H9 (cell line): ENCODE results near the gene RUNX1. TPM values are rescaled to one million over a fixed set of nuclear protein-coding genes. Genes with fewer than 3 reads are reported as not detected.

Source experiments
- DNase-seq: peaks from one replicate; pipeline ENCODE4 v3.0.0-alpha.2; 2017
- H2AFZ ChIP-seq: one replicate; pipeline ENCODE4 v1.6.1; 2013; ENCODE audit warnings: mild to moderate bottlenecking, low read length, control low read depth, moderate library complexity
- H2AK5ac ChIP-seq: 2 replicates; pipeline ENCODE4 v1.6.1; 2013; ENCODE audit warnings: low read length, control low read depth, mixed read lengths; ENCODE audit not compliant: insufficient read length
- H2BK120ac ChIP-seq: one replicate; pipeline ENCODE4 v1.6.1; 2013; ENCODE audit warnings: low read depth, mild to moderate bottlenecking, low read length, control low read depth, inconsistent platforms; ENCODE audit not compliant: poor library complexity, severe bottlenecking
- H2BK12ac ChIP-seq: 2 replicates; pipeline ENCODE4 v1.6.1; 2013; ENCODE audit warnings: low read length, control low read depth, mixed read lengths, low read depth; ENCODE audit not compliant: insufficient read length
- H2BK15ac ChIP-seq: 2 replicates; pipeline ENCODE4 v1.6.1; 2013; ENCODE audit warnings: low read depth, low read length, control low read depth
- H2BK20ac ChIP-seq: one replicate; pipeline ENCODE4 v1.6.1; 2013; ENCODE audit warnings: low read depth, mild to moderate bottlenecking, low read length, control low read depth, inconsistent platforms; ENCODE audit not compliant: poor library complexity, severe bottlenecking
- H2BK5ac ChIP-seq: 2 replicates; pipeline ENCODE4 v1.6.1; 2013; ENCODE audit warnings: low read length, control low read depth, mixed read lengths; ENCODE audit not compliant: insufficient read length
- H3K14ac ChIP-seq: 2 replicates; pipeline ENCODE4 v1.6.1; 2013; ENCODE audit warnings: low read length, control low read depth; ENCODE audit not compliant: insufficient read depth
- H3K18ac ChIP-seq: 2 replicates; pipeline ENCODE4 v1.6.1; 2013; ENCODE audit warnings: low read depth, mild to moderate bottlenecking, mixed read lengths, low read length, control low read depth; ENCODE audit not compliant: insufficient read length
- H3K23ac ChIP-seq: 2 replicates; pipeline ENCODE4 v1.6.1; 2013; ENCODE audit warnings: low read length, control low read depth, mixed read lengths, low read depth; ENCODE audit not compliant: insufficient read length
- H3K23me2 ChIP-seq: 2 replicates; pipeline ENCODE4 v1.6.1; 2013; ENCODE audit warnings: low read depth, mild to moderate bottlenecking, mixed read lengths, low read length, control low read depth; ENCODE audit not compliant: insufficient read length, poor library complexity, severe bottlenecking
- H3K27ac ChIP-seq: 2 replicates; pipeline ENCODE4 v1.5.1; 2013; ENCODE audit warnings: low read length, control low read depth, mixed read lengths, low read depth; ENCODE audit not compliant: insufficient read length
- H3K27me3 ChIP-seq: 2 replicates; pipeline ENCODE4 v1.6.1; 2013; ENCODE audit warnings: low read length, control low read depth, inconsistent platforms; ENCODE audit not compliant: insufficient read depth
- H3K4ac ChIP-seq: 2 replicates; pipeline ENCODE4 v1.6.1; 2013; ENCODE audit warnings: low read depth, mild to moderate bottlenecking, control low read depth, inconsistent platforms, low read length, moderate library complexity
- H3K4me1 ChIP-seq: 2 replicates; pipeline ENCODE4 v1.6.1; 2013; ENCODE audit warnings: low read length, control low read depth, inconsistent platforms; ENCODE audit not compliant: insufficient read depth
- H3K4me2 ChIP-seq: 2 replicates; pipeline ENCODE4 v1.6.1; 2013; ENCODE audit warnings: low read length, control low read depth, mixed read lengths; ENCODE audit not compliant: insufficient read length, insufficient read depth
- H3K56ac ChIP-seq: 2 replicates; pipeline ENCODE4 v1.6.1; 2013; ENCODE audit warnings: low read depth, mild to moderate bottlenecking, mixed read lengths, low read length, control low read depth; ENCODE audit not compliant: insufficient read length
- H3K79me1 ChIP-seq: 2 replicates; pipeline ENCODE4 v1.6.1; 2013; ENCODE audit warnings: low read depth, mild to moderate bottlenecking, moderate library complexity, low read length, control low read depth, inconsistent platforms; ENCODE audit not compliant: insufficient read depth, poor library complexity, severe bottlenecking
- H3K79me2 ChIP-seq: 2 replicates; pipeline ENCODE4 v1.6.1; 2013; ENCODE audit warnings: low read length, control low read depth, inconsistent platforms; ENCODE audit not compliant: insufficient read depth
- H3K9ac ChIP-seq: 2 replicates; pipeline ENCODE4 v1.6.1; 2013; ENCODE audit warnings: low read length, control low read depth, mixed read lengths; ENCODE audit not compliant: insufficient read length; ENCODE audit errors: extremely low read depth
- H3K9me3 ChIP-seq: one replicate; pipeline ENCODE4 v1.6.1; 2013; ENCODE audit warnings: low read depth, low read length, inconsistent platforms; ENCODE audit not compliant: control insufficient read depth
- H3T11ph ChIP-seq: one replicate; pipeline ENCODE4 v1.6.1; 2013; ENCODE audit warnings: mild to moderate bottlenecking, low read length, control low read depth, inconsistent platforms
- H4K20me1 ChIP-seq: one replicate; pipeline ENCODE4 v1.6.1; 2013; ENCODE audit not compliant: control insufficient read depth, insufficient read length, insufficient read depth
- H4K5ac ChIP-seq: 2 replicates; pipeline ENCODE4 v1.6.1; 2013; ENCODE audit warnings: low read depth, mild to moderate bottlenecking, mixed read lengths, low read length, control low read depth; ENCODE audit not compliant: insufficient read length
- H4K8ac ChIP-seq: replicated peaks from 2 replicates; pipeline ENCODE4 v1.6.1; 2013; ENCODE audit warnings: low read length, control low read depth, mixed read lengths, low read depth; ENCODE audit not compliant: insufficient read length
- H4K91ac ChIP-seq: 2 replicates; pipeline ENCODE4 v1.6.1; 2013; ENCODE audit warnings: low read depth, mild to moderate bottlenecking, moderate library complexity, mixed read lengths, low read length, control low read depth; ENCODE audit not compliant: insufficient read length
- H3K27ac Mint-ChIP-seq, 3 experiments: 2 replicates in 2 of 3; 3 replicates in 1 of 3; pipeline ENCODE4 v1.8.0; 2020 to 2021; ENCODE audit warnings: mixed read lengths in 3 of 3, mild to moderate bottlenecking in 1 of 3, moderate library complexity in 1 of 3
- H3K27me3 Mint-ChIP-seq: 2 replicates; pipeline ENCODE4 v1.8.0; 2021; ENCODE audit warnings: low read depth, mild to moderate bottlenecking, moderate library complexity, mixed read lengths
- H3K36me3 Mint-ChIP-seq, 3 experiments: 2 replicates in 2 of 3; 3 replicates in 1 of 3; pipeline ENCODE4 v1.8.0; 2020 to 2021; ENCODE audit warnings: low read depth in 3 of 3, mixed read lengths in 3 of 3; ENCODE audit not compliant: insufficient read depth in 1 of 3
- H3K4me1 Mint-ChIP-seq, 2 experiments: 2 replicates each; pipeline ENCODE4 v1.8.0; 2020; ENCODE audit warnings: mixed read lengths in 2 of 2
- H3K4me3 Mint-ChIP-seq, 2 experiments: 2 replicates in 1 of 2; 3 replicates in 1 of 2; pipeline ENCODE4 v1.8.0; 2020 to 2021; ENCODE audit warnings: mild to moderate bottlenecking in 2 of 2, mixed read lengths in 2 of 2, moderate library complexity in 1 of 2
- H3K9me3 Mint-ChIP-seq, 2 experiments: 2 replicates in 1 of 2; 3 replicates in 1 of 2; pipeline ENCODE4 v1.8.0; 2020; ENCODE audit warnings: mild to moderate bottlenecking in 2 of 2, mixed read lengths in 2 of 2, moderate library complexity in 1 of 2
- WGBS: extraction: QIAGEN DNeasy Blood & Tissue Kit; methylation state at CpG from one replicate; pipeline ENCODE4 v1.1.7; 2013; ENCODE audit warnings: missing lambda C conversion rate, low lambda C conversion rate, mixed read lengths; ENCODE audit not compliant: insufficient read length; ENCODE audit errors: extremely low coverage; 5-methylcytosine and 5-hydroxymethylcytosine counted together
- total RNA-seq: library from RNA; stranded (reverse); gene quantifications from 2 replicates; pipeline ENCODE4 v1.2.1, GENCODE V29; 2021
- TF ChIP-seq, protein P1 (sequence below): fragments of 200-600 bp; sonication (generic); conservative IDR thresholded peaks from 3 replicates; pipeline ENCODE4 v1.8.0; 2021; ENCODE audit warnings: antibody characterized with exemption, mild to moderate bottlenecking

RUNX1 gene
- total RNA-seq, 1 experiment from 2014 or later: 0.72 TPM

GRCh38 chr21:34925597-34925996, 123.5 kb downstream of the RUNX1 start:
- Histone ChIP-seq H2BK5ac (no peak overlapping the region), H3K79me1 (no peaks in the 10 kb centered on the region), H2AFZ (no peak overlapping the region), H3K18ac (no peak overlapping the region), H2AK5ac (no peak overlapping the region), H3K79me2 (no peaks in the 10 kb centered on the region), H3K14ac (no peak overlapping the region), H3K27ac (no peak overlapping the region), H3K56ac (no peak overlapping the region), H3K4me1 (no peaks in the 10 kb centered on the region; the same call in 1 of the 2 replicates), H3K4me2 (no peak overlapping the region), H3K4ac (no peak overlapping the region), H3K27me3 (no peaks in the 10 kb centered on the region), H3K23me2 (no peaks in the 10 kb centered on the region), H4K20me1 (no peaks in the 10 kb centered on the region), H2BK120ac (no peak overlapping the region), H3K9me3 (no peaks in the 10 kb centered on the region), H3K23ac (no peak overlapping the region), H3K9ac (no peak overlapping the region), H4K91ac (no peak overlapping the region), H2BK12ac (no peak overlapping the region), H4K5ac (no peak overlapping the region), H2BK20ac (no peak overlapping the region), H3T11ph (no peak overlapping the region), H2BK15ac (no peak overlapping the region), H4K8ac (no peak overlapping the region)
- H3K27me3 Mint-ChIP-seq: peaks cover 2% of the 10 kb centered on the region
- DNase-seq: no peak
- no peaks in the 10 kb centered on the region for H3K36me3 Mint-ChIP-seq
- H3K9me3 Mint-ChIP-seq: no peaks in the 10 kb centered on the region
- no peaks in the 10 kb centered on the region for H3K4me1 Mint-ChIP-seq
- H3K27ac Mint-ChIP-seq: no peak overlapping the region; a peak in 2 of 7 replicates
- 100% methylated on average over 2 of the region's 4 CpGs for WGBS
- TF ChIP-seq, protein P1, sequence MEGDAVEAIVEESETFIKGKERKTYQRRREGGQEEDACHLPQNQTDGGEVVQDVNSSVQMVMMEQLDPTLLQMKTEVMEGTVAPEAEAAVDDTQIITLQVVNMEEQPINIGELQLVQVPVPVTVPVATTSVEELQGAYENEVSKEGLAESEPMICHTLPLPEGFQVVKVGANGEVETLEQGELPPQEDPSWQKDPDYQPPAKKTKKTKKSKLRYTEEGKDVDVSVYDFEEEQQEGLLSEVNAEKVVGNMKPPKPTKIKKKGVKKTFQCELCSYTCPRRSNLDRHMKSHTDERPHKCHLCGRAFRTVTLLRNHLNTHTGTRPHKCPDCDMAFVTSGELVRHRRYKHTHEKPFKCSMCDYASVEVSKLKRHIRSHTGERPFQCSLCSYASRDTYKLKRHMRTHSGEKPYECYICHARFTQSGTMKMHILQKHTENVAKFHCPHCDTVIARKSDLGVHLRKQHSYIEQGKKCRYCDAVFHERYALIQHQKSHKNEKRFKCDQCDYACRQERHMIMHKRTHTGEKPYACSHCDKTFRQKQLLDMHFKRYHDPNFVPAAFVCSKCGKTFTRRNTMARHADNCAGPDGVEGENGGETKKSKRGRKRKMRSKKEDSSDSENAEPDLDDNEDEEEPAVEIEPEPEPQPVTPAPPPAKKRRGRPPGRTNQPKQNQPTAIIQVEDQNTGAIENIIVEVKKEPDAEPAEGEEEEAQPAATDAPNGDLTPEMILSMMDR: no peak
- H3K4me3 Mint-ChIP-seq: no peak overlapping the region
